Islet of Langerhans (tissue), 1 donor: ENCODE results near the gene NR2E1.

Experiments
- FAIRE-seq: peaks from one replicate; lab custom pipeline; 2011; peaks lifted over from hg19 to GRCh38; lab: Jason Lieb, UNC

Gene NR2E1

DNA sequence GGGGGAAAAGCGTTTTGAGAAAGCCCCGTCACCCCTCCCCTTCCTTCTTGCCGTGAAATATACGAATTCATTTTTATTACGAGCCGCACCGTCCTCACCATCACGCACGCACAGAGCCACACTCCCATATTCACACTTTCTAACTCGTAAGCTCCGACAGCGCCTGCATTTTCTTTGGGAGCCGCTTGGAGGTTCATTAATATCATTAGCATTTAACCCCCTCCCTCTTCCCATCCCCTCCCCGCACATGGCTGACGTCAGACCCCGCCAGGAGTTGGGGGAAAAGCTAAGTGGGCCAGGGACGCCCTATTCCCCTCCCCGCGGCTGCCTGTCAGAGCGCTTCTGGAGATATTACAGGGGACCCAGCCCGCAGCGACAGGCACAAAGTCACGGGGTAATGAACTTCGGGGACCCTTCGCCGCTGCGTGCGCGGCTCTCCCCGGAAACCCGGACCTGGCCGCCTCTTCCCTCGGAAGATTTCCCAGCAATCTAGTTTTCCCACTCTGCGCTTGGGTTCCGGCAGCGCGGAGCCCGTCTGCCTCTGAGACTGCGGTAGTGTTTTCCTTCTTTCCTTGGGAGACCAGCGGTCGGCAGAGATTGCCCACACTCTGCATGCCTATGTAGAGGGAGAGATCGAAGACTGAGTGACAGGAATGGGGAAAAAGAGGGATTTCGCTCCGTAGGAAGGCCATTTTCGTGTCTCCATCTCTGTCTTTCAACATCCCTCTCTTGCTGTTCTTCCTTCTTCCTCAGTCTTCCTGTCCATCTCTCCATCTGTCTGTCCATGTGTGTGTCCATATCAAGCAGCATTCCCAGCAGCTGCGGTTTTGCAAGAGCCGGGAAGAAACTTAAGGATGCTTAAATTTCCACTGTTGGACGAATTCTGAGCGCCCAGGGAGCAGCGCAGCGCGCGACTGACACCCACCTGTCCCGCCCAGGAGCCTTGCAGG is at the start of gene NR2E1:
NR2E1 (plus strand) TSS at position 309 of the 950 bp plus-strand sequence. CDS start 744 bp downstream, outside the sequence.
- no peak for FAIRE-seq

DNA sequence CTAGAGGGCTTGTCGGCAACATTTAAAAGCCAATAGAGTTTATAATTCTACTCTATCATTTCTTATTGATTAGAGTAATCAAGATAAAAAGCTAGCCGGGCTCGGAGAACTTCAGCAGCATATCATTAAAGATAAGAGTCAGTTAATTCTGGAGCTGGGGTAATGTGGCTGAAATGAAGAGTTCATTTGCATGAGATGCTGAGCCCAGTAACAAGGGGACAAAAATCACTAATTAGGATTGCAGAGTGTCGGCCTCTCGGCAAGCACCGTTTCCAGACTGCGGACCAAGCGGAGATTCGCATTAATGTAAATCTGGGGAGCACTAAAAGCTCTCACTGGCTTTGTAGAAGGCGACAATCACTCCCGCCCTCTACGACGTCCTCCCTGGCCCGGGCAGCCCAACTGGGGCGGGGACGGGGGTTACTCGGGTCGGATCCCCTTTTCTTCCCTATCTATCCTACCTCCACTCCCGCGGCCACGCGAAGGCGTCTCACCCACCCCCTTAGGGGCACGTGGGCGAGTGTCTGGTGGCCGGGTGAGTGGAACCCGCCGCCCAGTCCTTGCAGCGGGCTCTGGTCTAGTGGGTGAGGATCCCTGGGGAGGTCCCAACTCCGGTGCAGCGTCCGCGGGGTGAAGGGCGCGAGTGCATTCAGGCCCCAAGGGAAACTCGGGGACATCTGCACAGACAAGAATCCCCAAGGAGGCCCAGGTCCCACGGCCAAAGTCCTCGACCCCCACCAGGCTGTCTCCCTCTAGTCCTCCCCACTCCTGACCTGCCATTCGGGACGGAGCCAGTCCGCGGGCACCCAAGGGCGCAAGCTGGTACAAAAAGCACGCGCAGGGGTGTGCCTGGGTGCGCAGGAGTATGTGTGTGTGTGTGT is 49.0 kb upstream of the NR2E1 start:
- FAIRE-seq: no peak

GRCh38 chr6:108117427-108118358 is 48.1 kb upstream of the NR2E1 start:
- no peak for FAIRE-seq

DNA sequence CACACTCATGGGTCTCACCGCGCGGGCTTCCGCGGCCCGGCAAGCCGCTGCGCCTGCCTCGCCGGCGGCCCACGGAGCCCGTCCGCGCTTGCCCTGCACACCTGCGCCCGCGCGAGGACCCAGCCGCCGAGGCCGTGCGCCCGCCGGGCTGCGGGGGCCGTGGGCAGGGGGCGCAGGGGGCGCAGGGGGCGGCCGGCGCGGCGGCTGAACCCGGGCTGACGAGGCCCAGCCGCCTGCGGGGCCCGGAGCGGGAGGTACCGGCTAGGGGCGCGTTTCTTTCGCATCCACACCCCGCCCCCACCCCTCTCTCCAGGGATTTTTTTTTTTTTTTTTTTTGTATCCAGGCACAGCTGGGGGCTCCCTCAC is 47.5 kb upstream of the NR2E1 start:
- FAIRE-seq: no peak

GRCh38 chr6:108118810-108119768 is 46.7 kb upstream of the NR2E1 start:
- FAIRE-seq: no peak

DNA sequence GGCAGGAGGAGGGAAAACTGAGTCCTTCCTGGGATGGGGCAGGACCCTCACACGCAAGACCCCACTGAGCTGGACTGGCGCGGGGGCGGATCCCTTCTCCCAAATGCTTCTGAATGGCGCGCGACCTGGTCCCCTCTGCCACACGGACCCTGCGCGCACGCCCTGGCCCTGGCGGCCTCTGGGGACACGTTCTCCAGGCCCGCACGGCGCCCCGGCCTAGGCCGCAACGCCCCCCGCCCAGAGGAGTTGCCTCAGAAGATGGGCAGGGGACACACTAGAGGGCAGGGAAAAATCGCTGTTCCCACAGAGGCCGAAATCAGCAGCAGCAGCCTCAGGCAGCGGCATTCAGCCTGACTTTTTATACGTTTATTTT is 46.1 kb upstream of the NR2E1 start:
- no peak for FAIRE-seq

DNA sequence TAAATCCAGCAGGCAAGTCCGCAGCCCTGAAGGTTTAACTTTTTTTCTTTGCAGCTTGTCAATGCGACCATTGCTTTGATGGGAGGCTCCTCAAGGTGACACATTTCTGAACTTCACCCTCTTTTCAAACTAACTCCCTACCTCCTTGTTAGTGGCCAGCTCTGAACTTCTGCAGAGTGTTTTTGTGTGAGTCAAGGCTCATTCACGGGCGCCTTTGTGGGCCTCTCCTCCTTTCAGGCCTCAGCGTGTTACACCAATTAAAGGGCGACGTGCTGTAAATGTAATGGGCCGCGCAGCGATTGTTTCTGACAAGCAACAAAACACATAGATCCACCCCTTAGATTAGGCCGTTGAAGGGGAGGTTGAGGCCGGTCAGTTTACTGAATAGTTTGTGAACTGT is 45.5 kb upstream of the NR2E1 start:
- FAIRE-seq: no peak

DNA sequence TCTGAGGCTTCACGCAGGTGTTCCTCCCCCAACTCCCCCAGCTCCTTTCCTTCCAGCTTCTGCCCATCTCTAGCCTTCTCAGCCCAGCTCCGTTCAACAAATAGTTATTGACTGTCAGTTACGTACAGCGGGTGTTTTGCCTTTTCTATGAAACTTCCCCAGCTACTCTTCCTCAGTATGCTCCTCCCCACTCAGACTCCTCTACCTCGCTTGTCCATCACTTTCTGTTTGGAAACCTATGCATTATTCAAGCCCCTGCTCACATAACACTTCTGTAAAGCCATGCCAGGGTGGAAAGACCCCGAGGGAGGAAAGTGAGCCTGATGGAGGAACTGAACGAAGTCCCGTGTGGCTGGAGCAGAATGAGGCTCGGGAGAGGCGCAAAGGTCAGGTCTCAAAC is 44.2 kb upstream of the NR2E1 start:
- no peak for FAIRE-seq

DNA sequence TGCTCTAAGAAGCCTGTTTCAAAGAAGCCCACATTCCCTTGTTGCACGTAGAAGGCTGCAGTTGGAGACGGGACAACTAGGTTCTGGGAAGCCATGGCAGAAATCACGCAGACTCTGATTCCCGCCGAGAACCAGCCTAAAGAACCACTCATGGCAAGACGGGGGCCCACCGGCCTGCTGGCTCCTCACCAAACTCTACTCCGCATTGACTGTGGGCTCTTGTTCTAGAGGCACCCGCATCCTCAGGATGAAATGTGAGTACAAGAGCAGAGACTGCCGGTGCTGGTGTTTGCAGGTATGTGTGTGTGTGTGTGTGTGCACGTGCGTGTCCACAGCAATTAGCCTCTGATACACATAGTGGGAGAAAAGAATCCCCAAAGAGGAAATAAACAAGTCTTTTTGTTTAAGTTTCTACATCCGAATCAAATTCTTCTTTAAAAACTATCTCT is 42.3 kb upstream of the NR2E1 start:
- no peak for FAIRE-seq

DNA sequence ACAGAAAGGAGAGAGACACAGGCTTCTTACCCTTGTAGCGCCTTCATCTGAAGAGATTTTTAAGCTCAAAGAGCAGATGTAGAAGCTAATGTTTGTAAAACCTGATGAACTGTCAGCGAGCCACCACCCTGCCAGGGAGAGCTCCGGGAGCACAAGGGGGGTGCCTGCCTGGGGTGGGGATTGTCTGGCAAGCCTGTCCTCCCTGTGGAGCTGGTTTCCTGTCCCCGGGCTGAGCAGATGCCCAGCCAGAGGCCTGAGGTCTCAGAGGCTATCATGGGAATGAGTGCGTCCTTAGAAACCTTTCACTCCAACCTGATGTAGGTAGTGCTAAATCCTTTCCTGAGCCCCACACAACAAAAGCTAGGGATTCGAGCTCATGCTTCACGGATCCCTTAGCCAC is 41.9 kb upstream of the NR2E1 start:
- FAIRE-seq: no peak

DNA sequence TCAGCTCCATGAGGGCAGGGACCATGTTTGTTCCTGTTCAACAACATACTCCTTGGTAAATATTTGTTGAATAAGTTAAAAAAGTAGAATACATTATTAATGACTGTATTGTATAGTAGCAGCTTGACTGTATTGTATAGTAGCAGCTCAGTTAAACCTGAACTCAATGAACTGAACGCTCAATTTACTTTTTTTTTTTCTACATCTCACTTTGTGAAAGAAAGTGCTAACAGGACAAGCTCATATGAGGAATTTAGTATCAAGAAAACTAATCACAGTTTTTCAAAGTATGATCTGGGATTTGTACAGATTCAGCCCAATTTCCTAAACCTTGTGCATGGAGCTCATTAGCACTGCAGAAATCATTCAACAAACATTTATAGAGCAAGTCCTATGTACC is 38.8 kb upstream of the NR2E1 start:
- no peak for FAIRE-seq

- FAIRE-seq: no peak
Measured at GRCh38 chr6:108127826-108128225, 38.0 kb upstream of the NR2E1 start.

GRCh38 chr6:108130262-108130661 is 35.6 kb upstream of the NR2E1 start:
- no peak for FAIRE-seq

- FAIRE-seq: no peak
Measured at GRCh38 chr6:108132863-108133262, 33.0 kb upstream of the NR2E1 start.

- no peak for FAIRE-seq
Measured at GRCh38 chr6:108133594-108134179, 32.1 kb upstream of the NR2E1 start.

GRCh38 chr6:108134213-108134970 is 31.4 kb upstream of the NR2E1 start:
- no peak for FAIRE-seq

DNA sequence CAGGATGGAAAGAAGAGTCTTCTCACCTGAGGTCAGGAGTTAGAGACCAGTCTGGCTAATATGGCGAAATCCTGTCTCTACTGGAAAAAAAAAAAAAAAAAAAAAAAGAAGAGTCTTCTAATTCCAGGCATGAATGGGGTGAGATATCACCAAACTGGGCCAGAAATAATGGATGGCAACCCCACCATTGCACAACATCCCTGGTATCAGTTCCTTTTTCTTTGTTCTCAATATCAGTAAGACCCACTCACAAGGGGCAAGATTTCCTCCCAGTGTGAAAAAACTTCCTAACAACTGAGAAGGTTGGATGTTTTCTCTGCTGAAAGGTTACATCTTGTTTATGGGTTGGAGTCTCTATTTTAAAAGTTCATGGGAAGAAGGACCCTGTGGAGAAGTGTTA is 23.6 kb upstream of the NR2E1 start:
- FAIRE-seq: no peak

GRCh38 chr6:108145639-108146038 is 20.2 kb upstream of the NR2E1 start:
- no peak for FAIRE-seq

DNA sequence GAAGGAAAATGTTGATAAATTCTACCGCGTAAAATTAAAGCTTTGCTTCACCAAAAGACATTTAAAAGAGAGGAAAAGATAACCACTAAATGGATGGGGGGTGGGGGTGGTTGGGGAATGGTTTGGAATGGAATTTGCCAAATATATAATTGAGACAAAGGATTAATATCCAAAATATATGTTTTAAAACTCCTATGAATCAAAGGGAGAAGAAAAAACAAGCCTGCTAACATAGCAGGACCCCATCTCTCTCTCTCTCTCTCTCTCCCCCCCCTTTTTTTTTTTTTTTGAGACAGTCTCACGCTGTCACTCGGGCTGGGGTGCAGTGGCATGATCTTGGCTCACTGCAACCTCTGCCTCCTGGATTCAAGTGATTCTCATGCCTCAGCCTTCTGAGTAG is 13.4 kb upstream of the NR2E1 start:
- no peak for FAIRE-seq
